ENCODE measurements around the gene ATP2A3. TPM values are rescaled to one million over a fixed set of nuclear protein-coding genes. Genes with fewer than 3 reads are reported as not detected.

The ATP2A3 gene
- total RNA-seq, 1 donor from 2014 or later: 541 TPM

GRCh38 chr17:3986939-3987335 is 22.7 kb upstream of the ATP2A3 start:
- no peak for ATAC-seq (ENCODE audit: low read depth)
- peaks cover 2% of the 10 kb centered on the region for H3K27me3 Mint-ChIP-seq

GRCh38 chr17:3986270-3986938 is 22.2 kb upstream of the ATP2A3 start:
- no peak overlapping the region for H3K27ac Mint-ChIP-seq
- ATAC-seq (ENCODE audit: low read depth) (peak; percentile 18), DNase-seq (no peak)
- no peak for TF ChIP-seq CTCF (IDR thresholded peaks at IDR 0.05)
- no peaks in the 10 kb centered on the region for H3K9me3 Mint-ChIP-seq
- POLR2A ChIA-PET: interaction anchor here (0.6 kb wide), 1 partner anchor 66 kb away, joined by 6 read pairs; no protein-coding TSS in a partner anchor
- intact Hi-C loops (cut with micrococcal nuclease): no loop called here
- H3K36me3 Mint-ChIP-seq (ENCODE audit: low read depth): no peaks in the 10 kb centered on the region
- H3K4me3 Mint-ChIP-seq: no peak overlapping the region
- H3K4me1 Mint-ChIP-seq: peaks cover 8% of the 10 kb centered on the region
- H3K27me3 Mint-ChIP-seq: peaks cover 2% of the 10 kb centered on the region
- CTCF ChIA-PET: no interaction called here

More at GRCh38 chr17:3986939-3987335, 22.7 kb upstream of the ATP2A3 start:
- H3K4me1 Mint-ChIP-seq: peaks cover 8% of the 10 kb centered on the region
- no peak for TF ChIP-seq CTCF (IDR thresholded peaks at IDR 0.05)
- H3K36me3 Mint-ChIP-seq (ENCODE audit: low read depth): no peaks in the 10 kb centered on the region
- no peak for DNase-seq
- CTCF ChIA-PET: no interaction called here
- no peaks in the 10 kb centered on the region for H3K9me3 Mint-ChIP-seq
- intact Hi-C loops (cut with micrococcal nuclease): no loop called here
- H3K27ac Mint-ChIP-seq: no peak overlapping the region
- POLR2A ChIA-PET: interaction anchor here (0.6 to 0.9 kb wide), 4 partner anchors 20 to 67 kb away, joined by 4 to 7 read pairs (median 6); no protein-coding TSS in a partner anchor
- H3K4me3 Mint-ChIP-seq: no peak overlapping the region

- Mint-ChIP-seq H3K4me1 (peaks cover 8% of the 10 kb centered on the region), H3K36me3 (ENCODE audit: low read depth) (no peaks in the 10 kb centered on the region), H3K27me3 (peaks cover 2% of the 10 kb centered on the region), H3K4me3 (no peak overlapping the region), H3K9me3 (no peaks in the 10 kb centered on the region), H3K27ac (no peak overlapping the region)
- intact Hi-C loops (cut with micrococcal nuclease): no loop called here
- ATAC-seq (ENCODE audit: low read depth) (no peak), DNase-seq (no peak)
- ChIA-PET CTCF (no interaction called here), POLR2A (no interaction called here)
- TF ChIP-seq CTCF (IDR thresholded peaks at IDR 0.05): no peak
These were observed 21.6 kb upstream of the ATP2A3 start for GRCh38 chr17:3985846-3986245.

GRCh38 chr17:3983606-3984484 is 19.6 kb upstream of the ATP2A3 start:
- DNase-seq (no peak), ATAC-seq (ENCODE audit: low read depth) (no peak)
- Mint-ChIP-seq H3K27ac (no peak overlapping the region), H3K4me3 (no peak overlapping the region), H3K36me3 (ENCODE audit: low read depth) (no peaks in the 10 kb centered on the region), H3K9me3 (no peaks in the 10 kb centered on the region), H3K27me3 (peaks cover 2% of the 10 kb centered on the region), H3K4me1 (peaks cover 13% of the 10 kb centered on the region)
- no peak for TF ChIP-seq CTCF (IDR thresholded peaks at IDR 0.05)
- CTCF ChIA-PET: no interaction called here
- intact Hi-C loops (cut with micrococcal nuclease): no loop called here
- POLR2A ChIA-PET: no interaction called here

GRCh38 chr17:3982541-3983017 is 18.3 kb upstream of the ATP2A3 start:
- no peak for TF ChIP-seq CTCF (IDR thresholded peaks at IDR 0.05)
- CTCF ChIA-PET: no interaction called here
- ATAC-seq (ENCODE audit: low read depth): no peak
- Mint-ChIP-seq H3K9me3 (no peaks in the 10 kb centered on the region), H3K36me3 (ENCODE audit: low read depth) (no peaks in the 10 kb centered on the region), H3K27ac (no peak overlapping the region), H3K4me3 (no peak overlapping the region), H3K4me1 (peaks cover 14% of the 10 kb centered on the region), H3K27me3 (peaks cover 2% of the 10 kb centered on the region)
- POLR2A ChIA-PET: interaction anchor here (0.6 kb wide), 1 partner anchor 186 kb away, joined by 4 read pairs; no protein-coding TSS in a partner anchor
- DNase-seq: no peak
- intact Hi-C loops (cut with micrococcal nuclease): no loop called here
